ENCODE measurements around the gene ECI1.

The ECI1 gene

GRCh38 chr16:2210386-2211365, 40.7 kb downstream of the ECI1 start, which contains the start of gene BRICD5:
TSS of gene BRICD5 (minus strand) at chr16:2210863. CDS start at chr16:2210833, 30 bp downstream.
- in situ Hi-C loops (cut with HindIII; ENCODE audit: low sequenced_read_pairs): no loop called here
- no peak within 1 kb of the TSS for H3K4me3 ChIP-seq (ENCODE audit: low read depth, low read length)
- no peak for DNase-seq (ENCODE audit: low read depth, low spot score)
- no peak for TF ChIP-seq CTCF (IDR thresholded peaks at IDR 0.05; ENCODE audit: low read depth, low read length)

- no peak overlapping the region for H3K4me3 ChIP-seq (ENCODE audit: low read depth, low read length)
- in situ Hi-C loops (cut with HindIII; ENCODE audit: low sequenced_read_pairs): no loop called here
- no peak for TF ChIP-seq CTCF (IDR thresholded peaks at IDR 0.05; ENCODE audit: low read depth, low read length)
These were observed 41.4 kb downstream of the ECI1 start for GRCh38 chr16:2210009-2210332.

GRCh38 chr16:2209258-2210008, 42.0 kb downstream of the ECI1 start:
- no peak for TF ChIP-seq CTCF (IDR thresholded peaks at IDR 0.05; ENCODE audit: low read depth, low read length)
- in situ Hi-C loops (cut with HindIII; ENCODE audit: low sequenced_read_pairs): no loop called here
- H3K4me3 ChIP-seq (ENCODE audit: low read depth, low read length): no peak overlapping the region
- DNase-seq (ENCODE audit: low read depth, low spot score): no peak

More at GRCh38 chr16:2210009-2210332, 41.4 kb downstream of the ECI1 start:
- no peak for DNase-seq (ENCODE audit: low read depth, low spot score)

GRCh38 chr16:2208772-2209171, 42.6 kb downstream of the ECI1 start:
- in situ Hi-C loops (cut with HindIII; ENCODE audit: low sequenced_read_pairs): no loop called here
- DNase-seq (ENCODE audit: low read depth, low spot score): no peak
- no peak overlapping the region for H3K4me3 ChIP-seq (ENCODE audit: low read depth, low read length)
- TF ChIP-seq CTCF (IDR thresholded peaks at IDR 0.05; ENCODE audit: low read depth, low read length): no peak

GRCh38 chr16:2208308-2208707, 43.1 kb downstream of the ECI1 start:
- TF ChIP-seq CTCF (IDR thresholded peaks at IDR 0.05; ENCODE audit: low read depth, low read length): no peak
- no peak overlapping the region for H3K4me3 ChIP-seq (ENCODE audit: low read depth, low read length)
- no peak for DNase-seq (ENCODE audit: low read depth, low spot score)
- in situ Hi-C loops (cut with HindIII; ENCODE audit: low sequenced_read_pairs): no loop called here

- no peak for DNase-seq (ENCODE audit: low read depth, low spot score)
These were observed 43.5 kb downstream of the ECI1 start for GRCh38 chr16:2207872-2208271.

More at GRCh38 chr16:2207872-2208271, 43.5 kb downstream of the ECI1 start:
- H3K4me3 ChIP-seq (ENCODE audit: low read depth, low read length): no peak overlapping the region
- no peak for TF ChIP-seq CTCF (IDR thresholded peaks at IDR 0.05; ENCODE audit: low read depth, low read length)
- in situ Hi-C loops (cut with HindIII; ENCODE audit: low sequenced_read_pairs): no loop called here

All from astrocyte of the spinal cord (primary cell).